Osteocyte (in vitro differentiated cells): ENCODE measurements around the gene PKIB. TPM values are rescaled to one million over a fixed set of nuclear protein-coding genes. Genes with fewer than 3 reads are reported as not detected.
"Not testable (repeated sequence)": the region's sequence is repeated elsewhere in the genome, so short reads cannot be mapped to it uniquely, and the experiment has no call there.

Experiments used
- DNase-seq: peaks from one replicate; pipeline ENCODE4 v3.0.0; 2021; ENCODE audit warnings: mixed read lengths; ENCODE audit not compliant: unreplicated experiment; ENCODE audit errors: extremely low spot score
- H3K27ac Mint-ChIP-seq: one replicate; pipeline ENCODE4 v1.8.0; 2021; ENCODE audit warnings: mild to moderate bottlenecking, mixed read lengths; ENCODE audit not compliant: unreplicated experiment
- H3K27me3 Mint-ChIP-seq: one replicate; pipeline ENCODE4 v1.8.0; 2021; ENCODE audit warnings: mixed read lengths; ENCODE audit not compliant: unreplicated experiment
- H3K36me3 Mint-ChIP-seq: one replicate; pipeline ENCODE4 v1.8.0; 2021; ENCODE audit warnings: mixed read lengths; ENCODE audit not compliant: unreplicated experiment
- H3K4me1 Mint-ChIP-seq: one replicate; pipeline ENCODE4 v1.8.0; 2021; ENCODE audit warnings: mixed read lengths; ENCODE audit not compliant: unreplicated experiment
- H3K4me3 Mint-ChIP-seq: one replicate; pipeline ENCODE4 v1.8.0; 2021; ENCODE audit warnings: mild to moderate bottlenecking, moderate library complexity, mixed read lengths; ENCODE audit not compliant: unreplicated experiment
- H3K9me3 Mint-ChIP-seq: one replicate; pipeline ENCODE4 v1.8.0; 2021; ENCODE audit warnings: mixed read lengths; ENCODE audit not compliant: unreplicated experiment
- total RNA-seq: library from RNA; stranded (reverse); gene quantifications from 2 replicates; pipeline ENCODE4 v1.2.1, GENCODE V29; 2021
- TF ChIP-seq, protein P1 (sequence below): fragments of 200-600 bp; sonication (generic); IDR thresholded peaks from 2 replicates; pipeline ENCODE4 v1.5.0; 2021; ENCODE audit warnings: antibody characterized with exemption, mild to moderate bottlenecking, moderate library complexity

The PKIB gene
- total RNA-seq, 1 donor from 2014 or later = 35.0 TPM

- Mint-ChIP-seq H3K36me3 (no peaks in the 10 kb centered on the region), H3K27ac (no peak overlapping the region), H3K4me1 (peaks cover 16% of the 10 kb centered on the region), H3K4me3 (no peak overlapping the region), H3K27me3 (peaks cover 9% of the 10 kb centered on the region), H3K9me3 (no peaks in the 10 kb centered on the region)
- TF ChIP-seq, protein P1, sequence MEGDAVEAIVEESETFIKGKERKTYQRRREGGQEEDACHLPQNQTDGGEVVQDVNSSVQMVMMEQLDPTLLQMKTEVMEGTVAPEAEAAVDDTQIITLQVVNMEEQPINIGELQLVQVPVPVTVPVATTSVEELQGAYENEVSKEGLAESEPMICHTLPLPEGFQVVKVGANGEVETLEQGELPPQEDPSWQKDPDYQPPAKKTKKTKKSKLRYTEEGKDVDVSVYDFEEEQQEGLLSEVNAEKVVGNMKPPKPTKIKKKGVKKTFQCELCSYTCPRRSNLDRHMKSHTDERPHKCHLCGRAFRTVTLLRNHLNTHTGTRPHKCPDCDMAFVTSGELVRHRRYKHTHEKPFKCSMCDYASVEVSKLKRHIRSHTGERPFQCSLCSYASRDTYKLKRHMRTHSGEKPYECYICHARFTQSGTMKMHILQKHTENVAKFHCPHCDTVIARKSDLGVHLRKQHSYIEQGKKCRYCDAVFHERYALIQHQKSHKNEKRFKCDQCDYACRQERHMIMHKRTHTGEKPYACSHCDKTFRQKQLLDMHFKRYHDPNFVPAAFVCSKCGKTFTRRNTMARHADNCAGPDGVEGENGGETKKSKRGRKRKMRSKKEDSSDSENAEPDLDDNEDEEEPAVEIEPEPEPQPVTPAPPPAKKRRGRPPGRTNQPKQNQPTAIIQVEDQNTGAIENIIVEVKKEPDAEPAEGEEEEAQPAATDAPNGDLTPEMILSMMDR = no peak
- DNase-seq = no peak
These were observed 126.0 kb downstream of the PKIB start for GRCh38 chr6:122736163-122736562.

DNA sequence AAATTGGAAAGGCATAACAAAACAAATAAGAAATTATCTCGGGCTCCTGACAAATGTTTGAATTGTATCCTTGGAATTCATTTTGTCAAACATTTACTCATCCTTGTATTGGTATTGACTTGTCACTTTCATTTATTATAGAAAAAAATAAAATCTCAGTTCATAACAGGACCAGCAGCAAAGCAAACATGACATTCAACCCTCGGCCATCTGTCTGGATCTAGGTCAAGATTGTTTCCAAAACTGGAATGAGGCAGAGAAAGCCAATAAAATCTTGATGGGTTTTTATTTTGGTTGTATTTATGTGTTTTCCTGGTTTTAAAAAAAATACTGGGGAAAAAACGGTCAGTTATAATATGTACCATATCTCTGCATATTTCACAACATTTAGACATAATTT, 126.4 kb downstream of the PKIB start:
- DNase-seq = no peak
- H3K27me3 Mint-ChIP-seq = peaks cover 9% of the 10 kb centered on the region
- H3K36me3 Mint-ChIP-seq = no peaks in the 10 kb centered on the region
- TF ChIP-seq, protein P1 = no peak
- peaks cover 16% of the 10 kb centered on the region for H3K4me1 Mint-ChIP-seq
- no peak overlapping the region for H3K27ac Mint-ChIP-seq
- H3K4me3 Mint-ChIP-seq = no peak overlapping the region
- no peaks in the 10 kb centered on the region for H3K9me3 Mint-ChIP-seq

DNA sequence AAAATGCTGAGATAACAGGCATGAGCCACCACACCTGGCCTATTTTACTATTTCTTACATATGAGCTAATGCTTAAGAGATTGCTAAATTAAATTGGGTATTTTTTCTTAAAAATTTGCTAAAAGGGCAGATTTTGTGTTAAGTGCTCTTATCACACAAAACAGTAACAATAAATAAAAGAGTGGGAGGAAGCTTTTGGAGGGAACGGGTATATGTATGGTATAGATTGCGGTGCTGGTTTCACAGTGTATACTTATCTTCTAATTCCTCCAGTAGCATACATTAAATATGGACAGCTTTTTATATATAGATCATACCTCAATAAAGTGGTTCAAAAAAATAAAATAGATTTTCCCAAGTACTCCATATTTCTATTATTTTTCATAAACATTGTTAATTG, 129.9 kb downstream of the PKIB start:
- H3K9me3 Mint-ChIP-seq = no peaks in the 10 kb centered on the region
- peaks cover 6% of the 10 kb centered on the region for H3K27me3 Mint-ChIP-seq
- no peak overlapping the region for H3K27ac Mint-ChIP-seq
- no peaks in the 10 kb centered on the region for H3K36me3 Mint-ChIP-seq
- H3K4me1 Mint-ChIP-seq = peaks cover 13% of the 10 kb centered on the region
- no peak for DNase-seq
- TF ChIP-seq, protein P1 = no peak
- H3K4me3 Mint-ChIP-seq = no peak overlapping the region

- no peak overlapping the region for H3K27ac Mint-ChIP-seq
- DNase-seq = no peak
- no peaks in the 10 kb centered on the region for H3K36me3 Mint-ChIP-seq
- H3K9me3 Mint-ChIP-seq = no peaks in the 10 kb centered on the region
- peaks cover 6% of the 10 kb centered on the region for H3K27me3 Mint-ChIP-seq
- peaks cover 10% of the 10 kb centered on the region for H3K4me1 Mint-ChIP-seq
- no peak overlapping the region for H3K4me3 Mint-ChIP-seq
- TF ChIP-seq, protein P1 = no peak
These were observed 130.7 kb downstream of the PKIB start for GRCh38 chr6:122740936-122741335.

- H3K36me3 Mint-ChIP-seq, H3K27ac Mint-ChIP-seq, DNase-seq, H3K27me3 Mint-ChIP-seq, H3K4me3 Mint-ChIP-seq, H3K9me3 Mint-ChIP-seq, H3K4me1 Mint-ChIP-seq: not testable (repeated sequence)
- TF ChIP-seq, protein P1 = peak; percentile 50
These were observed 134.0 kb downstream of the PKIB start for GRCh38 chr6:122744247-122744646.

DNA sequence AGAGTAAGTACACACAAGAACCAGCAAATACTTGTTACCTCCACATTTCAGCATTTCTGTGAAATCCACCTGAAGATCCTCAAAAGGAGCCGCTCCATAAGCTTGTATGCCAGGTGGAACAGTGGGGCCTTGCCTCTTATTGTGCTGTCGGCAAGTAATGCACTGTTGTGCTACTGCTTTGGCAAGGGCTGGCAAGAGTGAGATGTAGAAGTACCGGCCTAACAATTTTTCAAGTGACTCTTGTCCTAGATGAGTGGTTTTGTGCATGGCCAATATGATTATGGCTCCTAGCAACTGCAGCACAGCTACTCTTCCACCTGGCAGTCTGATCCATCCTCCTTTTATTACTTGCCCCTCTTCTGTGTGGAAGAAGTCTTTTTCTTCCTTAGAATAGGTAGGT, 134.7 kb downstream of the PKIB start:
- H3K27me3 Mint-ChIP-seq = peaks cover 14% of the 10 kb centered on the region
- H3K36me3 Mint-ChIP-seq, DNase-seq, H3K9me3 Mint-ChIP-seq, H3K4me1 Mint-ChIP-seq, H3K4me3 Mint-ChIP-seq, H3K27ac Mint-ChIP-seq: not testable (repeated sequence)
